ENCODE data around the gene MKRN2. TPM values are rescaled to one million over a fixed set of nuclear protein-coding genes. Genes with fewer than 3 reads are reported as not detected.
A peak's percentile ranks its signal among the peaks of the same experiment; 100 is the strongest.

The MKRN2 gene
- total RNA-seq, 4 donors from 2014 or later, result 14.8 to 29.9 (median 25.1) TPM

GRCh38 chr3:12557473-12558100, 700 bp downstream of the MKRN2 start:
- Histone ChIP-seq H3K27me3 (peaks cover 13 to 19% (median 16%) of the 10 kb centered on the region in 3 donors), H3K4me3 (peak overlapping the region; percentile 75 to 99 (median 94)), H3K9me3 (no peaks in the 10 kb centered on the region), H3K4me1 (peaks cover 59 to 62% of the 10 kb centered on the region in 2 donors), H3K27ac (peak overlapping the region; percentile 96 to 99 (median 98)), H3K36me3 (no peaks in the 10 kb centered on the region)
- TF ChIP-seq CTCF (IDR thresholded peaks at IDR 0.05 in 4 of 5, conservative IDR thresholded peaks at IDR 0.05 in 1 of 5), result no peak
- no peak for TF ChIP-seq POLR2A (IDR thresholded peaks at IDR 0.05)
- in situ Hi-C loops (cut with MboI; ENCODE audit: low sequenced_read_pairs in 4 of 4), result loop anchor here in 1 of 4 donors (25.0 kb wide), 1 partner anchor 155 kb away; no protein-coding TSS in a partner anchor
- DNase-seq, result no peak
- intact Hi-C loops (cut with DNase I; ENCODE audit: low total_unique reads), result loop anchor here (1.0 to 5.0 kb wide), 4 partner anchors 73 to 240 kb away; partner anchors contain the start of gene TSEN2
- ATAC-seq, result peak; percentile 62 to 66

- DNase-seq (no peak), ATAC-seq (no peak)
- Histone ChIP-seq H3K9me3 (no peaks in the 10 kb centered on the region), H3K27ac (peak overlapping the region; percentile 96 to 99 (median 98)), H3K27me3 (peaks cover 8 to 11% (median 10%) of the 10 kb centered on the region in 3 donors), H3K36me3 (no peaks in the 10 kb centered on the region), H3K4me1 (peaks cover 62 to 71% of the 10 kb centered on the region in 2 donors), H3K4me3 (peak overlapping the region in 3 of 4 donors; percentile 89 to 99 (median 99))
- in situ Hi-C loops (cut with MboI; ENCODE audit: low sequenced_read_pairs in 4 of 4) (loop anchor here in 1 of 4 donors (25.0 kb wide), 1 partner anchor 154 kb away; no protein-coding TSS in a partner anchor), intact Hi-C loops (cut with DNase I; ENCODE audit: low total_unique reads) (loop anchor here (5.0 kb wide), 1 partner anchor 149 kb away; no protein-coding TSS in a partner anchor)
- TF ChIP-seq POLR2A (IDR thresholded peaks at IDR 0.05), result no peak
These were observed 1.8 kb downstream of the MKRN2 start for GRCh38 chr3:12558706-12559105.

GRCh38 chr3:12559520-12559919, 2.6 kb downstream of the MKRN2 start:
- in situ Hi-C loops (cut with MboI; ENCODE audit: low sequenced_read_pairs in 4 of 4) (loop anchor here in 1 of 4 donors (25.0 kb wide), 1 partner anchor 153 kb away; no protein-coding TSS in a partner anchor), intact Hi-C loops (cut with DNase I; ENCODE audit: low total_unique reads) (loop anchor here (5.0 kb wide), 1 partner anchor 148 kb away; no protein-coding TSS in a partner anchor)
- Histone ChIP-seq H3K36me3 (no peaks in the 10 kb centered on the region), H3K9me3 (no peaks in the 10 kb centered on the region), H3K27me3 (peaks cover under 1 to 4% (median 2%) of the 10 kb centered on the region in 3 donors), H3K4me3 (peak overlapping the region in 1 of 4 donors; percentile 5), H3K4me1 (peaks cover 63 to 72% of the 10 kb centered on the region in 2 donors), H3K27ac (peak overlapping the region; percentile 96 to 99 (median 98))
- TF ChIP-seq CTCF (IDR thresholded peaks at IDR 0.05 in 4 of 5, conservative IDR thresholded peaks at IDR 0.05 in 1 of 5) (no peak), POLR2A (IDR thresholded peaks at IDR 0.05) (no peak)
- no peak for ATAC-seq
- DNase-seq, result no peak

- intact Hi-C loops (cut with DNase I; ENCODE audit: low total_unique reads) (no loop called here), in situ Hi-C loops (cut with MboI; ENCODE audit: low sequenced_read_pairs in 4 of 4) (loop anchor here in 1 of 4 donors (25.0 kb wide), 1 partner anchor 152 kb away; no protein-coding TSS in a partner anchor)
- no peaks in the 10 kb centered on the region for H3K36me3 ChIP-seq
- H3K4me1 ChIP-seq, result peaks cover 70 to 79% of the 10 kb centered on the region in 2 donors
- no peak for DNase-seq
- TF ChIP-seq CTCF (IDR thresholded peaks at IDR 0.05 in 4 of 5, conservative IDR thresholded peaks at IDR 0.05 in 1 of 5) (no peak), POLR2A (IDR thresholded peaks at IDR 0.05) (no peak)
- H3K27ac ChIP-seq, result peak overlapping the region; percentile 96 to 99 (median 98)
- no peak for ATAC-seq
- no peaks in the 10 kb centered on the region for H3K9me3 ChIP-seq
- H3K4me3 ChIP-seq, result no peak overlapping the region
- no peaks in the 10 kb centered on the region for H3K27me3 ChIP-seq
These were observed 3.8 kb downstream of the MKRN2 start for GRCh38 chr3:12560505-12561190.

- ATAC-seq (no peak), DNase-seq (no peak)
- H3K27ac ChIP-seq, result peak overlapping the region; percentile 96 to 99 (median 98)
- no peaks in the 10 kb centered on the region for H3K36me3 ChIP-seq
- H3K27me3 ChIP-seq, result no peaks in the 10 kb centered on the region
- TF ChIP-seq POLR2A (IDR thresholded peaks at IDR 0.05), result no peak
- TF ChIP-seq CTCF (IDR thresholded peaks at IDR 0.05 in 4 of 5, conservative IDR thresholded peaks at IDR 0.05 in 1 of 5), result no peak
- H3K4me3 ChIP-seq, result no peak overlapping the region
- intact Hi-C loops (cut with DNase I; ENCODE audit: low total_unique reads) (no loop called here), in situ Hi-C loops (cut with MboI; ENCODE audit: low sequenced_read_pairs in 4 of 4) (loop anchor here in 1 of 4 donors (25.0 kb wide), 1 partner anchor 151 kb away; no protein-coding TSS in a partner anchor)
- H3K4me1 ChIP-seq, result peaks cover 66 to 72% of the 10 kb centered on the region in 2 donors
- H3K9me3 ChIP-seq, result no peaks in the 10 kb centered on the region
These were observed 4.5 kb downstream of the MKRN2 start for GRCh38 chr3:12561397-12561796.
